ENCODE data around the gene DIS3L2.

DIS3L2 gene

GRCh38 chr2:232236200-232236599 lies 274.7 kb downstream of the DIS3L2 start:
- Histone ChIP-seq H3K4me1 (ENCODE audit: insufficient read depth, low read length, poor library complexity, severe bottlenecking) (peaks cover 57% of the 10 kb centered on the region), H4K20me1 (ENCODE audit: insufficient read depth, low read length, poor library complexity, severe bottlenecking) (no peaks in the 10 kb centered on the region), H3K79me2 (ENCODE audit: insufficient read depth, low read length) (no peaks in the 10 kb centered on the region), H3K4me3 (ENCODE audit: low read length, poor library complexity, severe bottlenecking) (no peak overlapping the region), H2AFZ (ENCODE audit: low read length) (no peak overlapping the region), H3K9ac (ENCODE audit: low read depth, low read length, poor library complexity, severe bottlenecking) (no peak overlapping the region), H3K36me3 (ENCODE audit: insufficient read depth, low read length) (no peaks in the 10 kb centered on the region; the same call in 1 of the 2 replicates), H3K4me2 (ENCODE audit: low read depth, low read length, poor library complexity, severe bottlenecking) (no peak overlapping the region), H3F3A (ENCODE audit: low read depth) (no peaks in the 10 kb centered on the region), H3K9me2 (replicated peaks; ENCODE audit: low read depth, low read length) (no peaks in the 10 kb centered on the region), H3K9me3 (ENCODE audit: insufficient read depth, low read depth, low read length) (no peaks in the 10 kb centered on the region), H3K27me3 (ENCODE audit: insufficient read depth, low read length, poor library complexity, severe bottlenecking) (no peaks in the 10 kb centered on the region)
- TF ChIP-seq CTCF (conservative IDR thresholded peaks at IDR 0.05; ENCODE audit: low read length) = no peak
- TF ChIP-seq EZH2phosphoT487 (IDR thresholded peaks at IDR 0.05; ENCODE audit: borderline replicate concordance) = no peak

- H3K4me2 ChIP-seq (ENCODE audit: low read depth, low read length, poor library complexity, severe bottlenecking) = peak overlapping the region; percentile 46
- H3K9me3 ChIP-seq (ENCODE audit: insufficient read depth, low read depth, low read length) = no peaks in the 10 kb centered on the region
- H3K4me1 ChIP-seq (ENCODE audit: insufficient read depth, low read length, poor library complexity, severe bottlenecking) = peaks cover 58% of the 10 kb centered on the region
- H2AFZ ChIP-seq (ENCODE audit: low read length) = no peak overlapping the region
- TF ChIP-seq CTCF (conservative IDR thresholded peaks at IDR 0.05; ENCODE audit: low read length) = no peak
- TF ChIP-seq EZH2phosphoT487 (IDR thresholded peaks at IDR 0.05; ENCODE audit: borderline replicate concordance) = no peak
- H3K27me3 ChIP-seq (ENCODE audit: insufficient read depth, low read length, poor library complexity, severe bottlenecking) = no peaks in the 10 kb centered on the region
- H4K20me1 ChIP-seq (ENCODE audit: insufficient read depth, low read length, poor library complexity, severe bottlenecking) = no peaks in the 10 kb centered on the region
- no peaks in the 10 kb centered on the region for H3K9me2 ChIP-seq (replicated peaks; ENCODE audit: low read depth, low read length)
- no peaks in the 10 kb centered on the region; the same call in 1 of the 2 replicates for H3F3A ChIP-seq (ENCODE audit: low read depth)
- no peaks in the 10 kb centered on the region for H3K79me2 ChIP-seq (ENCODE audit: insufficient read depth, low read length)
- no peaks in the 10 kb centered on the region; the same call in 1 of the 2 replicates for H3K36me3 ChIP-seq (ENCODE audit: insufficient read depth, low read length)
- H3K4me3 ChIP-seq (ENCODE audit: low read length, poor library complexity, severe bottlenecking) = peak overlapping the region; percentile 1
- no peak overlapping the region for H3K9ac ChIP-seq (ENCODE audit: low read depth, low read length, poor library complexity, severe bottlenecking)
Measured at GRCh38 chr2:232237464-232237863, 276.0 kb downstream of the DIS3L2 start.

GRCh38 chr2:232238108-232238507 lies 276.6 kb downstream of the DIS3L2 start:
- Histone ChIP-seq H3K36me3 (ENCODE audit: insufficient read depth, low read length) (no peaks in the 10 kb centered on the region; the same call in 1 of the 2 replicates), H3K27me3 (ENCODE audit: insufficient read depth, low read length, poor library complexity, severe bottlenecking) (no peaks in the 10 kb centered on the region), H2AFZ (ENCODE audit: low read length) (no peak overlapping the region), H3K4me3 (ENCODE audit: low read length, poor library complexity, severe bottlenecking) (no peak overlapping the region), H3K9me3 (ENCODE audit: insufficient read depth, low read depth, low read length) (no peaks in the 10 kb centered on the region), H3K9me2 (replicated peaks; ENCODE audit: low read depth, low read length) (no peaks in the 10 kb centered on the region), H3K4me2 (ENCODE audit: low read depth, low read length, poor library complexity, severe bottlenecking) (peak overlapping the region; percentile 46), H3F3A (ENCODE audit: low read depth) (no peaks in the 10 kb centered on the region; the same call in 1 of the 2 replicates), H3K79me2 (ENCODE audit: insufficient read depth, low read length) (no peaks in the 10 kb centered on the region), H3K9ac (ENCODE audit: low read depth, low read length, poor library complexity, severe bottlenecking) (no peak overlapping the region), H4K20me1 (ENCODE audit: insufficient read depth, low read length, poor library complexity, severe bottlenecking) (no peaks in the 10 kb centered on the region), H3K4me1 (ENCODE audit: insufficient read depth, low read length, poor library complexity, severe bottlenecking) (peaks cover 59% of the 10 kb centered on the region)
- TF ChIP-seq CTCF (conservative IDR thresholded peaks at IDR 0.05; ENCODE audit: low read length) = no peak
- no peak for TF ChIP-seq EZH2phosphoT487 (IDR thresholded peaks at IDR 0.05; ENCODE audit: borderline replicate concordance)
